ENCODE measurements around the gene TTLL11.

- TF ChIP-seq, protein P1, sequence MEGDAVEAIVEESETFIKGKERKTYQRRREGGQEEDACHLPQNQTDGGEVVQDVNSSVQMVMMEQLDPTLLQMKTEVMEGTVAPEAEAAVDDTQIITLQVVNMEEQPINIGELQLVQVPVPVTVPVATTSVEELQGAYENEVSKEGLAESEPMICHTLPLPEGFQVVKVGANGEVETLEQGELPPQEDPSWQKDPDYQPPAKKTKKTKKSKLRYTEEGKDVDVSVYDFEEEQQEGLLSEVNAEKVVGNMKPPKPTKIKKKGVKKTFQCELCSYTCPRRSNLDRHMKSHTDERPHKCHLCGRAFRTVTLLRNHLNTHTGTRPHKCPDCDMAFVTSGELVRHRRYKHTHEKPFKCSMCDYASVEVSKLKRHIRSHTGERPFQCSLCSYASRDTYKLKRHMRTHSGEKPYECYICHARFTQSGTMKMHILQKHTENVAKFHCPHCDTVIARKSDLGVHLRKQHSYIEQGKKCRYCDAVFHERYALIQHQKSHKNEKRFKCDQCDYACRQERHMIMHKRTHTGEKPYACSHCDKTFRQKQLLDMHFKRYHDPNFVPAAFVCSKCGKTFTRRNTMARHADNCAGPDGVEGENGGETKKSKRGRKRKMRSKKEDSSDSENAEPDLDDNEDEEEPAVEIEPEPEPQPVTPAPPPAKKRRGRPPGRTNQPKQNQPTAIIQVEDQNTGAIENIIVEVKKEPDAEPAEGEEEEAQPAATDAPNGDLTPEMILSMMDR (IDR thresholded peaks at IDR 0.05; ENCODE audit: low read depth, low read length, missing input control): no peak
- TF ChIP-seq RAD21 (IDR thresholded peaks at IDR 0.05): no peak
- TF ChIP-seq REST (IDR thresholded peaks at IDR 0.05): no peak
- TF ChIP-seq JUND (IDR thresholded peaks at IDR 0.05): no peak
- no peak for TF ChIP-seq GABPA (IDR thresholded peaks at IDR 0.05 in 1 of 2, conservative IDR thresholded peaks at IDR 0.05 in 1 of 2)
- no peak for TF ChIP-seq HNF4A (conservative IDR thresholded peaks at IDR 0.05)
- TF ChIP-seq TAF1 (conservative IDR thresholded peaks at IDR 0.05): no peak
- TF ChIP-seq NR2F2 (IDR thresholded peaks at IDR 0.05): no peak
- TF ChIP-seq, protein P2, sequence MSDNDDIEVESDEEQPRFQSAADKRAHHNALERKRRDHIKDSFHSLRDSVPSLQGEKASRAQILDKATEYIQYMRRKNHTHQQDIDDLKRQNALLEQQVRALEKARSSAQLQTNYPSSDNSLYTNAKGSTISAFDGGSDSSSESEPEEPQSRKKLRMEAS (IDR thresholded peaks at IDR 0.05): no peak
- TF ChIP-seq FOXA1 (IDR thresholded peaks at IDR 0.05): no peak
- no peak for TF ChIP-seq ATF3 (IDR thresholded peaks at IDR 0.05)
- no peak for TF ChIP-seq ZBTB33 (IDR thresholded peaks at IDR 0.05)
These were observed 26.0 kb upstream of the TTLL11 start for GRCh38 chr9:122119166-122119521.
